NT2/D1 (cell line): ENCODE results near the gene NDRG4.

ENCODE experiments used
- DNase-seq: peaks from one replicate; pipeline ENCODE4 v3.0.0-alpha.2; 2011; ENCODE audit warnings: low read depth, low spot score
- H3K27me3 ChIP-seq: 2 replicates; pipeline ENCODE4 v1.6.0; 2011; ENCODE audit warnings: mild to moderate bottlenecking; ENCODE audit not compliant: insufficient read length, insufficient read depth
- H3K36me3 ChIP-seq: 2 replicates; pipeline ENCODE4 v1.6.1; 2011; ENCODE audit warnings: mild to moderate bottlenecking, low read length, mixed read lengths; ENCODE audit not compliant: insufficient read depth, insufficient read length
- H3K4me1 ChIP-seq: 2 replicates; pipeline ENCODE4 v1.5.1; 2011; ENCODE audit not compliant: insufficient read depth, insufficient read length
- H3K4me3 ChIP-seq: 2 replicates; pipeline ENCODE4 v1.5.1; 2011; ENCODE audit warnings: low read depth; ENCODE audit not compliant: insufficient read length
- H3K9ac ChIP-seq: 2 replicates; pipeline ENCODE4 v1.6.0; 2011; ENCODE audit warnings: low read depth; ENCODE audit not compliant: insufficient read length
- H3K9me3 ChIP-seq: 2 replicates; pipeline ENCODE4 v1.5.1; 2011; ENCODE audit warnings: mild to moderate bottlenecking, low read length; ENCODE audit not compliant: insufficient read depth
- SUZ12 ChIP-seq: IDR thresholded peaks from 2 replicates; pipeline ENCODE4 v1.6.1; 2011; ENCODE audit not compliant: insufficient read length, insufficient read depth; ENCODE audit errors: extremely low read depth
- YY1 ChIP-seq: IDR thresholded peaks from 2 replicates; pipeline ENCODE4 v1.6.1; 2011; ENCODE audit not compliant: insufficient read length, insufficient read depth
- ZNF274 ChIP-seq: IDR thresholded peaks from 2 replicates; pipeline ENCODE4 v1.6.1; 2011; ENCODE audit warnings: mild to moderate bottlenecking, low read depth, low read length

NDRG4 gene

DNA sequence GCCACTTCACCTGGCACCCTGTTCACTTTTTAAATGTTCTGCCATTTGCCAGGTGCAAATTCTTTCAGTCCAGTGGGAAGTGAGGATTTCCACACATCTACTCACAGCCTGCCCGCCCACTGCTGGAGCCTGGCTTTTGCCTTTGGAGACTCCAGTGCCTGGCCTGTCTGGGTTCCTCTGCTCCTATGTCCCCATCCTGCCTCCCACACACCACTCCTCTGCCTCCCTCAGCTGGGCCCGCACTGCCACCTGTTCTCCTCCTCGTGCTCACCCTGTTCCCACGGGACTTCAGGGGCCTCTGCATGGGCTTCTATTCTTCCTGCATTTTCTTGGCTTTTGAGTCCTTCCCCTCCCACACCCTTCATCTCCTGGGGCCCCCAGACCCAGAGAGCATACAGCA is 7.9 kb upstream of the NDRG4 start:
- no peak for DNase-seq
- TF ChIP-seq SUZ12 (no peak), ZNF274 (no peak), YY1 (no peak)
- no peak overlapping the region for H3K9ac ChIP-seq

DNA sequence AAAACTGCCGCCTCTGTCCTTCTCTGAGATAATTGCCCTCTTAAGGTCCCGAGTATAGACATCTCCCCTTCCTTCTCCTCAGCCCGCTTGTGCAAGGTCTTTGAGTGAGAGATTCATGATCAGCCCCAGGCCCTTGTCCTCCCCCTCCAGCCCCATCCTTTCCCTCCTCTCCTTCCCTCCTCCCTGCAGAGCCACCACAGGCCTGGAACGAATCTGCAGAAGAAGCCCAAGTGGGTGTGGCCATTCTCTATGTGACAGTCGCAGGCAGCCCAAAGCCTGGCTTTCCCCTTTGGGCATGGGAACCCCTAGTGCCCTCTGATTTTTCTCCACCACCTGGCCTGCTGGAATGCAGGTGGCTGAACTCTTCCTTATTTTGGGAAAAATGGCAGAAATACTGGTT is 7.2 kb upstream of the NDRG4 start:
- TF ChIP-seq YY1 (no peak), ZNF274 (no peak), SUZ12 (no peak)
- Histone ChIP-seq H3K4me3 (no peak overlapping the region), H3K36me3 (no peaks in the 10 kb centered on the region), H3K9ac (no peak overlapping the region), H3K9me3 (no peaks in the 10 kb centered on the region), H3K27me3 (no peaks in the 10 kb centered on the region), H3K4me1 (peaks cover 35% of the 10 kb centered on the region)
- DNase-seq, result no peak

More for the DNA sequence above, 7.9 kb upstream of the NDRG4 start:
- Histone ChIP-seq H3K4me1 (peaks cover 35% of the 10 kb centered on the region), H3K27me3 (peaks cover 4% of the 10 kb centered on the region), H3K36me3 (no peaks in the 10 kb centered on the region), H3K9me3 (no peaks in the 10 kb centered on the region), H3K4me3 (no peak overlapping the region)

- peak overlapping the region; percentile 24 for H3K9ac ChIP-seq
- no peak for DNase-seq
- H3K9me3 ChIP-seq, result no peaks in the 10 kb centered on the region
- H3K4me1 ChIP-seq, result peaks cover 30% of the 10 kb centered on the region
- TF ChIP-seq ZNF274, result no peak
- TF ChIP-seq YY1, result no peak
- TF ChIP-seq SUZ12, result no peak
- H3K27me3 ChIP-seq, result no peaks in the 10 kb centered on the region
- H3K36me3 ChIP-seq, result no peaks in the 10 kb centered on the region
- H3K4me3 ChIP-seq, result no peak overlapping the region
Observed at GRCh38 chr16:58493756-58494431, 6.0 kb upstream of the NDRG4 start.

- H3K36me3 ChIP-seq, result no peaks in the 10 kb centered on the region
- H3K9ac ChIP-seq, result no peak overlapping the region
- TF ChIP-seq YY1, result no peak
- TF ChIP-seq ZNF274, result no peak
- no peaks in the 10 kb centered on the region for H3K27me3 ChIP-seq
- DNase-seq, result peak; percentile 94
- no peaks in the 10 kb centered on the region for H3K9me3 ChIP-seq
- H3K4me3 ChIP-seq, result no peak overlapping the region
- H3K4me1 ChIP-seq, result peaks cover 34% of the 10 kb centered on the region
Observed at GRCh38 chr16:58494981-58495520, 4.9 kb upstream of the NDRG4 start.

DNA sequence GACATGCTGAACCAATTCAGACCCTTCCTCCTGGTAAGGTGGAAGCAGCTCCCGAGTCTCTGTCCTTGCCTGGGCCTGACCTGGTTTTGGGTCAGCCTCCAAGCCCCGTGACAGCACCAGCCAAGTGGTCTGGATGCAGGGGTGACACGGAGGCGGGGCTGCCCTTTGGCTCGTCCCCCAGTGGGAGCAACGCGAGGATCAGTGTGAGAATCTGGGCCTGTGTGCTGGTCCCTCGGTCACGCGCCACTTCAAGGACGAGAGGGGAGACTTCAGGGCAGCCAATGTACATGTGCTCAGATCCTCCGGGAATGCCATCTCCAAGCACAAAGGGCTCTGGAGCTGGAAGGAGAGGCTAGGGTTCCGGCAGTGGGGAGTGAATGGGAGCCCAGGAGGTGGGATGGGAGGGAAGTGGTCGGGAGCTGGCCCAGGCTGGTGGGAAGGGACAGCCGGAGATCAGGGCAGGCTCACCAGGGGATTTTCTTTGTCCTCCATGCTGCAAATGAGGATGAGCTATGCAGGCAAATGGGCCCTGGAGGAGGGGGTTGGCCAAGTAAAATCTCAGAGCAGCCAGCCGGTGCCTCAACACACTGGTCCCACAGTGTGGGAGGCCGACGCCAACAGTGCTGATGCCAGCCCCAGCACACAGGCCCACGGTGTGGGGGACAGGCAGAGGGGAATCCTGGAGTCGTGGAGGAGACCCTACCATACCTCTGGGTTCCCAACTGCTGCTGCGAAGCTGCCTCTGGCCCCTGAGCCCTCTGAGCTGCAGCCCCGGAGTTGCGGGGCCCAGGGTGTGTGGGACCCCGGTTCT is 4.2 kb upstream of the NDRG4 start:
- DNase-seq, result no peak
- peak overlapping the region; percentile 57 for H3K9ac ChIP-seq
- H3K4me1 ChIP-seq, result peaks cover 33% of the 10 kb centered on the region
- no peaks in the 10 kb centered on the region for H3K9me3 ChIP-seq
- no peaks in the 10 kb centered on the region for H3K36me3 ChIP-seq
- H3K27me3 ChIP-seq, result no peaks in the 10 kb centered on the region
- TF ChIP-seq ZNF274 (no peak), YY1 (no peak), SUZ12 (no peak)
- H3K4me3 ChIP-seq, result no peak overlapping the region

- Histone ChIP-seq H3K9me3 (no peaks in the 10 kb centered on the region), H3K4me3 (no peak overlapping the region), H3K27me3 (no peaks in the 10 kb centered on the region), H3K4me1 (peaks cover 33% of the 10 kb centered on the region), H3K36me3 (no peaks in the 10 kb centered on the region), H3K9ac (no peak overlapping the region)
- no peak for DNase-seq
- TF ChIP-seq ZNF274 (no peak), YY1 (no peak), SUZ12 (no peak)
Observed at GRCh38 chr16:58497468-58497867, 2.5 kb upstream of the NDRG4 start.

GRCh38 chr16:58497935-58498334 is 2.0 kb upstream of the NDRG4 start:
- no peaks in the 10 kb centered on the region for H3K27me3 ChIP-seq
- no peak overlapping the region for H3K9ac ChIP-seq
- H3K4me3 ChIP-seq, result no peak overlapping the region
- TF ChIP-seq YY1, result no peak
- TF ChIP-seq ZNF274, result no peak
- TF ChIP-seq SUZ12, result no peak
- DNase-seq, result no peak
- peaks cover 32% of the 10 kb centered on the region for H3K4me1 ChIP-seq
- no peaks in the 10 kb centered on the region for H3K9me3 ChIP-seq
- H3K36me3 ChIP-seq, result no peaks in the 10 kb centered on the region
